Measurements from ENCODE around the gene DLGAP1.

DNA sequence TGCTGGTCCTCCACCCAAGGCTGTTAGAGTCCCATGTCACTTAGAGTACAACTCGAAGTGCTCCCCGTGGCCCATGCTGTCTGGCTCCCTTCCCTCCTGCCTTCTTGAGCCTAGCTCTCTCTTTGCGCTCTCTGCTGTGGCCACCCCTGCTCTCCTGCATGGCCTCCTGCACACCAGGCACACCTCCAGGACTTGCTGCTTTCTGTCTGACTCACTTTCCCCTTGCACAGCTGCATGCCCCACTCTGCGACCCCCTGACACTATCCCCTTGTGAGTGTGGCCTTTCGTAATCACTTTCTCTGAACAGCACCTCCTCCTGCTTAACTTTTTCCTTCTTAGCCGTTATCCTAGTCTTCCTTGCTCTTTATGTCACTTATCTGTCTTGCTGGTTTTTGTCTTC is 661.6 kb downstream of the DLGAP1 start:
- TF ChIP-seq PKNOX1 (IDR thresholded peaks at IDR 0.05), result no peak
- no peak for TF ChIP-seq FOXA1 (IDR thresholded peaks at IDR 0.05)
- no peak for TF ChIP-seq LEF1 (IDR thresholded peaks at IDR 0.05; ENCODE audit: borderline replicate concordance)
- TF ChIP-seq BHLHE40 (IDR thresholded peaks at IDR 0.05; ENCODE audit: borderline replicate concordance), result no peak
- TF ChIP-seq TARDBP (IDR thresholded peaks at IDR 0.05), result no peak
- TF ChIP-seq NFRKB (IDR thresholded peaks at IDR 0.05), result no peak
- no peak for TF ChIP-seq ARNT (IDR thresholded peaks at IDR 0.05)
- no peak for TF ChIP-seq SUZ12 (IDR thresholded peaks at IDR 0.05)
- no peak for TF ChIP-seq SP1 (IDR thresholded peaks at IDR 0.05)
- TF ChIP-seq CTBP1 (IDR thresholded peaks at IDR 0.05; ENCODE audit: borderline replicate concordance), result no peak
